Stimulated activated CD8-positive, alpha-beta memory T cell treated with anti-CD3 and anti-CD28 coated beads, Interleukin-12 subunit alpha, Interleukin-12 subunit beta, amount 100 ng/mL, for 24 hours (primary cell): ENCODE measurements around the gene DNAH14.
"Not testable (repeated sequence)": the region's sequence is repeated elsewhere in the genome, so short reads cannot be mapped to it uniquely, and the experiment has no call there.

Experiments used
- DNase-seq: peaks from one replicate; pipeline ENCODE4 v3.0.0-alpha.2; 2020; ENCODE audit errors: extremely low read depth

Gene DNAH14

DNA sequence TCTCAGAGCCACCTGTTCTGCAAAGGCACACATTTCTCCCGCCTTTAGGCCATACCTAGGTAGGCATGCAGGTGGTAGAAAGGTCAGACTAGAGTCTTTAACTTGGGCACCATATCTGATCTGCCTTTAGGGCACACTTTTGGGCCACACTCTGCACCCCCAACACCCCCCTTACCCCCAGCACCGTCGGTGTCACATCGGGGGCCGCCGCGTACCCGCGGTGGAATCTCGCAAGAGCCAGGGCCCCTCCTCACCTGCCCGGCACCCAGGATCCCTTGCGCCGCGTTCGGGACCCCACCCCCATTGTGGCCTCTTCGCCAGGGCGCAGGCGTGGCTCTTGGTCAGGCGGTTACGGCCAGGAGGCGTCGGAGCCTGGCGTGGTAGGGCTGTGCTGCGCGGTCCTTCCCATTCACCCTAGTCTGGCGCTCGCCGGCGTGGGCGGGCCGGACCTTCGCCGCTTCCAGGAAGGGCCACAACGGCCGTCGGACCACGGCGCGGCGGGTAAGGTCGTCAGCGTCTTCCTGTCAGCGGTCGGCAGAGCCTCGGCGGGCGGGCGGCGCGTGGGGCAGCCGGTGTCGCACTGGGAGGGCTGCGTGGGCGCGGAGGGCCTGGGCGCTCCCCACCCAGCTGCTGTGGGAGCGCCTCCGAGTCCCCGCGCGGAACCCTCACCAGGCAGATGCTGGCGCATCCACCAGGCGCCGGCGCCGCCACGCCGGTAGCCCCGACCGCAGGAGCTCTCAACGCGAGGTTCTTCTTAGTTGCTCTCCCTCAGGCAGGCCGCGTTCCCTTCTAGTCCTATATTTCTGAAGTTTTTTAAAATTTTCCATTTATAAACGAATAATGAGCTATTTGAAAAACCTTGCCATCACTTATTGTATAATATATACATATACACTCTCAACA is at the start of gene DNAH14:
DNAH14 (plus strand) TSS at position 341 of the 903 bp plus-strand sequence. CDS start 23,028 bp downstream, outside the sequence.
- DNase-seq: no peak

DNA sequence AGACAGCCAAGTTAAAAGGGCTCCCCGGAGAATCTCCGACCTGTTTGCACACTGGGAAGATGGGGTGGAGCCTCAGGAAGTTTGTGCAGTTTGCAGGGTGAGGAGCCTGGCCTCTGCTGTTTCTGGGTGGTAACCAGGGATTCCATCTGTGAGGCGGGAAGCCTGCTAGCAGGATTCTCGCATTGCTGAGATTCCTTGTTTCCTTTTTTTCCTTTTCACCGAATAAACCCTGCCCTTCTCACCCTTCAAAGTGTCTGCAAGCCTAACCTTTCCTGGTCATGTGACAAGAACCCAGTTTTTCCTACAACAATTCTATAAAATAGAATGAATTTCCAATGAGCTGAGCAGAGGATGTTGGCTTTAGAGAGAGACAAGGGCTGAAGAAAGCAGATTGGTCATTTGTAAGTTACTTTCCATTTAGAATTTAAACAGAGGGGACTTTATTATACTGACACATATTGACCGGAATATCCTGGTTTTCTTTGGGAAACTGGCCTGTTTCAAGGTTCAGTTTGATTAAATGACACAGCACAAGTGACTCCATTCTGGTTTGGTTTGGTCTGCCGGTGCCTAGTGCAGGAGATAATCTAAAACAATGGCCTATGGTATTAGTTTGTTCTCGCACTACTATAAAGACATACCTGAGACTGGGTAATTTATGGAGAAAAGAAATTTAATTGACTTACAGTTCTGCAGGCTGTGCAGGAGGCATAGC is 48.7 kb upstream of the DNAH14 start:
- DNase-seq: no peak

DNA sequence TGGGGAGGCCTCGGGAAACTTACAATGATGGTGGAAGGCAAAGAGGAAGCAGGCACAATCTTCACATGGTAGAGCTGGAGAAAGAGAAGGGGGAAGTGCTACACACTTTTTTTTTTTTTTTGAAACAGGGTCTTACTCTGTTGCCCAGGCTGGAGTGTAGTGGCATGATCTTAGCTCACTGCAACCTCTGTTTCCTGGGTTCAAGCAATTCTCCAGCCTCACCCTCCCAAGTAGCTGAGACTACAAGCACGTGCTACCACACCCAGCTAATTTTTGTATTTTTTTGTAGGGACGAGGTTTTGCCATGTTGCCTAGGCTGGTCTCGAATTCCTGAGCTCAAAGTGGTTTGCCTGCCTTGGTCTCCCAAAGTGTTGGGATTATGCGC is 48.2 kb upstream of the DNAH14 start:
- not testable (repeated sequence) for DNase-seq

DNA sequence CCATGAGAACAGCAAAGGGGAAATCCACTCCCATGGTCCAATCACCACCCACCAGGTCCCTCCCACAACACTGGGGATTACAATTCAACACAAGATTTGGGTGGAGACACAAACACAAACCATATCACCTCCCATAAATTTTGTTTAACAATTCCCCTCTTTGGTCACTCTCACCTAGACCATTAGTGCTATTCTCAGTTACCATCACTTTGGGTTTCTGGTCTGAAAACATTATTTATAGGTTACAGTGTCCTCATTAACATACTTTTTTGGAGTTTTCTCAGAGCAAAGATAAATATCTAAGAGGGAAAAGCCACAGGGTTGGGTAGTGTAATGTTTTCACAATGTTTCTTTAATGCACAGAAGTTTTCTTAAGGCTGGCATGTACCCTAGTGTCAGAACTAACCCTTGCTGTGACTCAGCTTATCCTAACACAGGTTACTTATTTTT is 47.7 kb upstream of the DNAH14 start:
- no peak for DNase-seq

DNA sequence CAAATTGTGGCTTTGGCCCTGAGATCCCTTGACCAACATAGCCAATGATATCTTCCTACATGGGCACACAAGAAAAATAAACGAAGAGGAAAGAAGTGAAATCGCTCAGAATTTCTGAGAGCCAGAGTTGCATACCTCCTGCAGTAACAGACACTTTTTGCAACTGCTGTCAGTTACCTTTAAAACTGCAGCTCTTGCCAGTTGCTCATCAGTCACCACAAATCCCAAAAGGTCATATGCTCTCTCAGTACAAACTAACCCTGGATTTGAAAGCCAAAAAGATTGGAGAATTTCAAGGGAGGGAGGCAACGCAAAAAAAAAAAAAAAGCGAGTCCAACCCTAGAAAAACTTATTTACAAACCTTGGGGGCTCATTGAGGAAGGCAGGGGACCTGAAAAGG is 47.2 kb upstream of the DNAH14 start:
- DNase-seq: no peak

DNA sequence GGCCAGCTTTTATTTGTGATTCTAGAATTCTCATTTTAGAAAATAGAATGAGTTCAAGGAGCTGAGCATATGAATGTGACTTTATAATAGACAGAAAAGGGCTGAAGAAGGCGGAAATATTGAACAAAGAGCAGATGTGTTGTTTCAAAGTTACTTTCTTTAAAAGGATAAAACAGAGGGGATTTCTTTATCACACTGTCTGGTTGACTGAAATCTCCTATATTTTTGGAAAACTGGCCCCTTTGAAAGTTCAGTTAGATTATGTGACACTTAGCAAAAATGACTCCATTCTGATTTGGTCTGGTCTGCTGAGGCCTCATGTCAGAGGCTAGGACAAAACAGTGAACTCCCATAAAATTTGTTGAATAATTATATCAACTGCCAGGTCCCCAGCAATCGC is 46.4 kb upstream of the DNAH14 start:
- no peak for DNase-seq

DNA sequence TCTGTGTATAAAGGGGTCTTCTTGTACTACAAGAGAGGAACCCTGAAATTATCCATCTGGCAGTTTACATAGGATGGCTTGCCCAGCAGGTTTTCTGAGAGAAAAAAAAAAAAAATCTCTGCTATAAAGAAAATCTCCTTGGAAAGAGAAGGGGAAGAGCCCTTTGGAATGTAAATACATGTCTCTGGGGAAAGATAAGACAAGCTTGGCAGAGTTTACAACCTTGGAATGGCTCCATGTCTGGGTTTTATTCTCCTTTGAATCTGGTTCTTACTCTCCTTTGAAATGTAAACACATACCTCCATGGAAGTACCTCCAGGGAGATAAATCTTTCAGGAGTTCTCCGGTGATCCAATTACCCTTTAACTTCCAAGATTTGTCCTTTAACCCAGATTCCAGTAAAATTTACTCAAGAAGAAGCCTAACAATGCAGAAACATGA is 45.1 kb upstream of the DNAH14 start:
- no peak for DNase-seq

DNA sequence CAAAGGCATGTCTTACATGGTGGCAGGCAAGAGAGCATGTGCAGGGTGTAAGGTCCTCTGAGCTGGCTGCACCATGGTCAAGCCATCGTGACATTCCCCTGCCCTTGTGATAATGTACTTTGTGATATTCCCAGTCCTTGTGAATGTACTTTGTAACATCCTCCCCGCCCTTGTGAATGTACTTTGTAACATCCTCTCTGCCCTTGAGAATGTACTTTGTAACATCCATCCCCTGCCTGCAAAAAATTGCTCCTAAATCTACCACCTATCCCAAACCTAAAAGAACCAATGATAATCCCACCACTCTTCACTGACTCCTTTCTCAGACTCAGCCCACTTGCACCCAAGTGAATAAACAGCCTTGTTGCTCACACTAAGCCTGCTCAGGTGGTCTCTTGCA is 44.1 kb upstream of the DNAH14 start:
- not testable (repeated sequence) for DNase-seq

DNA sequence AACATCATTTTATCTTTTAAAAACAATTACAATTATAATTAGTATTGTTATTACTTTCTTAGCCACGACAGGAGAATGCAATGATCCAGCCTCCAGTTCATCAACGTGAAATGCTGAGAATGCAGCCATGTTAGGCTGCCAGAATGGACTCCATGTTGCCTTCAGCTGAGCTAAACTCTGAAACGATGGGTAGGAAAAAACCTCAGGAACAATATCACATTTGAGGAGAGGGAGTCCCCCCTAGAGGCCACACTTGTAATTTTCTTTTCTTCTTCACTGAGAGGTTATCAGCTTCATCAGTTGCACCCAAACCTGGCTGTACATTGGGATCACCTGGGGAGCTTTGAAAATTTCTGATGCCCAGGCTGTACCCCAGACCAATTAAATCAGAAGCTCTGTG is 34.6 kb upstream of the DNAH14 start:
- DNase-seq: no peak

DNA sequence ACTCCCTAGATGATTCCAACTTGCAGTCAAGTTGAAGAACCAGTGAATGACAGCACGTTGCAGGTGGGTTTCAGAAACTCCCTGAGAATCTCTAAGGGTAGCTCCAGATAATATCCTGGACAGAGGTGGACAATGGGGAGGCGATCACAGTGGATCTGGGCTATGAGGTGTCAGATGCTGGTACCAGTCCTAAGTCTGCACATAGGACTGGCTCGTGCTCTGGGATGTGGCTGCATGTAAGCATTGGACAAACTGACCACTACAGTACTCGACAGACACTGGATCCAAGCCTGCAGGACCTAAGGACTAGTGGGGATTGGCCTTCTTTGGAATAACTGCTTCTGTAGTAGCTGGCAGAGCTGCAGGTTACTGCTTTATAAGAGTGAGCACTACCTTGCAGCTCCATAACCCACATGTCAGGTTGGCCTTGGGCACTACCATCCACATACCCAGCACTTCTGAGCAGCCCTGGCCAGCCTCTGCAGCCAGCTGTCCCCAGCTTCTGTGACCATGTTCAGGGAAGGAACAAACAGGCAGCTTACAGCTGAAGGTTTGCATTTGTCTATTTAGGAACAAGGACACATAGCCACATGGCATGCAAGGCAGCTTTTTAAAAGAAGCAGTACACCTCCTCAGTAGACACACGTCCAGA is 33.2 kb upstream of the DNAH14 start:
- no peak for DNase-seq

DNA sequence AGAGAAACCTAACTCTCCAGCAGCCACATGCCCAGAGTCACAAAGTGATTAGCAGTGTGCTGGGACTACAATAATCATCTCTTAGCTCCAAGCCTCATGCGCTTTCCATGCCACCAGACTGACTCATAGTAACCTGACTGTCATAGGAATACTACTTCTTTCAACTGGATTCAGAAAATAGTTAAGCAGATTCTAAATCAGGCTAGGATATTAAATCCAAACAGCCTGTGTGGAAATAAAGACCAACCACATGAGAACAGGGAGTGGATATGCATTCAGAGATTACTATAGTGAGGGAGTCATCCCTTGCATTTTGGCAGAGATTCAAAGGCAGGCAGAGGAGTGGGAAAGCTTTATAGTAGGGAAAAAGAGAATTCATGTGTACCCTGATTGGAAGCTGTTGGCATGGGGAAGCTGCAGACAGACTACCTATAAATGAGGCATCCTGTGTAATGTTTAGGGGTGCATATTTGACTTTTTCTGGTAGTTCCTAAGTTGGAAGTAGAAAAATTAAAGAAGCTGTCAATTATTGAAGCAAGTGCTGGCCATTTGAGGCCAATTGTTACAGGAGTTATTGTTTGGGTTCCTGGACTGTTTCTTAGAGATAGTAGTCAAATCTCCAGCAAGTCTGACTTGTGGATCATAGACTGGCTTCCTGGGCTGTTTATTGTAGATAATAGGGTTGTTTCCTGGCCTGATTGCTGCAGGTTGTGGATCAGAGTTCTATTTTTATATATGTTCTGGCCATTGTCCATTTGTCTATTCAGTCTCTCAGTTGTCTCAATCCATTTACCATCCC is 31.7 kb upstream of the DNAH14 start:
- no peak for DNase-seq

DNA sequence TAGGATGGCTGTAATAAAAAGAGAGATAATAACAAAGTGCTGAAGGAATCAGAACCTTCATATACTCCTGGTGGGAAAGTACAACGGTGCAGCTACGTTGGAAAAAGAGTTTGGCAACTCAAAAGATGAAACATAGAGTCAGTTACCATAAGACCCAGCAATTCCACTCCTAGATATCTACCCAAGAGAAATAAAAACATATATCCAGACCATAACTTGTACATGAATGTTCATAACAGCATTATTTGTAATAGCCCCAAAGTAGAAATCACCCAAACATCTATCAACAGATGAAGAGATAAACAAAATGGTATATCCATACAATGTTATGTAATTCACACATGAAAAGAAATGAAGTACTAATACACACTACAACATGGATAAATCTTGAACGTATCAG is 30.5 kb upstream of the DNAH14 start:
- no peak for DNase-seq

DNA sequence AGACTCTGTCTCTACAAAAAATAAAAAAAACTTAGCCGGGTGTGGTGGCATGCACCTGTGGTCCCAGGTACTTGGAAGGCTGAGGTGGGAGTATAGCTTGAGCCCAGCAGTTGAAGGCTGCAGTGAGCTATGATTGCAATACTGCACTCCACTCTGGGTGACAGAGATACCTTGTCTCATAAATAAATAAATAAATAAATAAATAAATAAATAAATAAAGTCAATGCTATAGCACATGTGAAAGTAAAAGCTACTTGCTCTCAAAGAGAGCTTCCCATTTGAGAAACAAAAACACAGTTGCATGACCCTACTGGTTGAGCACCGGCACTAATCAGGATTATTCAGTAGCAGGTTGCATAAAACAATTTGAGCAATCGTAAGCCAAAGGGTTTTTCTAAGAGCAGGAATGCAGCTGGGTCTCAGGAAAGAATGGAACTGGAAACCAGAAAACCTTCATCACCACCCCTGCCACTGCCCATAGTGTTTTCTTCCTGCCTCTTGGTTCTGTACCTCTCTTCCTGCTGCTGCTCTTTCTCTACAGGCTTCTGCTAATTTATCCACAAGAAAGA is 29.3 kb upstream of the DNAH14 start:
- DNase-seq: no peak

DNA sequence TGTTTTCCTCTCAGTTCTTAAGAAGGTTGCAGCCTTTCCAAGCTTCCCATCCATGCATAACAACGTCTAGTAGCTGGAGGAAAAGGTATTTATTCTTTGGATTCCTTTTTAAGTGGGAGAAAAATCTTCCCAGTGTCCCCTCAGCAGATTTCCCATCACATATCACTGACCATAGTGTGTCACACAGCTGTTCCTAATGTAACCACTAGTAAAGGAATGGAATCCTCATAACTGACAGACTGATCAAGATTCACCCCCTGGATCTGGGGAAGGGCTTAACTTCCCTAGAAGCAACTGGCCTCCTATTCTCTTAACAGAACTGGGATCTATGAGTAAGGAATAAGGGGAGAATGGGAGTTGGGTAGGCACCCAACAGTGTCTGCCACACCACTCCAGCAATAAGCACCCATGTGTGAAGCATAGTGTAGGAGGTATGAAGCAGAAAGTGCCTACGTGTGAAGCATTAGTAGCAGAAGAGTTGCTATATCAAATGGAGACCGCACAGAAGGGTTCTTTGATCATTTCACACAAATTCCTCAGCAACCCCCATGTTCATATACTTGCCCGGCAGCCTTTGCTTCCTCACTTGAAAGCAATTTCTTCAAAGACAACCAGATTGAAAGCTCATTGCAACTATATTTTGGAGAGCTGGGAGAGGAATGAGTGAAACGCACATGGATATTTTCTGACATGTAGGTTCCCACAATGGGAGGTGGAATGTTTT is 28.2 kb upstream of the DNAH14 start:
- DNase-seq: no peak

DNA sequence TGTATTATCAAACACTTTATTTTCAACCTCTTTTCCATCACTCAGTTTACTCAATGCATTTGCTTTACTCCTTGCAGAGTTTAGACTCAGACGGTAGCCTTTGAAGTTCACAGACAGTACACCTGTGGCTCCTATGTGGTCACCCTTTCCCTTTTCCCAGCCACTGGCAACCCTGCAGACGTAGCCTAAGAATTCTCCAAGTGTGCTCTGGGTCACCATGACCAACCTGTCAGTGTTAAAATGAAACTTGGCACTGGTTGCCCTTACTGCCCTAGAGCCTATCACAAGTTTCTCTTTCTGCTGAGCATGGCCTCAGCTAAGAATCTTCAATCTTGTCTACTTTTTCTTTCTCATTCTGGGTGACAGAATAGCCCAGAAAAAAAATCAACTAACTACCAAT is 25.5 kb upstream of the DNAH14 start:
- DNase-seq: no peak

DNA sequence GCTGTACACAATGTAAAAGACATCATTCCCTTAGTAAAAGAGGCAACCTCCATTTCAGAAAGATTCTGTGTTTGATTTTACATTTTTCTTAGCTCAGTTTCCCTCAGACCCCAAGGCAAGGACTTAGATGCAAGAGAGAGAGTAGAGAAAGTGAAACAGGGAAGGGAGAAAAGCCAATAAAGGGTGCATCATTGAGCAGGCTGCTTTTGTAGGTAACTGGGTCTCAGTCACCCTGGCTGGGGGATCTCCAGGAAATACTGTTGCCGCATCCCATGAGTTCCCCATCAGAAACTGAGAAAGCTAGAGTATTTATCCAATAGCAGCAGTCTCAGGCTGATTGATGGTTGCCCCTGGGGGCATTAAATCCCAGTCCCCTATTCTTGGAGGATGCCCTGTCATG is 23.1 kb upstream of the DNAH14 start:
- DNase-seq: no peak

DNA sequence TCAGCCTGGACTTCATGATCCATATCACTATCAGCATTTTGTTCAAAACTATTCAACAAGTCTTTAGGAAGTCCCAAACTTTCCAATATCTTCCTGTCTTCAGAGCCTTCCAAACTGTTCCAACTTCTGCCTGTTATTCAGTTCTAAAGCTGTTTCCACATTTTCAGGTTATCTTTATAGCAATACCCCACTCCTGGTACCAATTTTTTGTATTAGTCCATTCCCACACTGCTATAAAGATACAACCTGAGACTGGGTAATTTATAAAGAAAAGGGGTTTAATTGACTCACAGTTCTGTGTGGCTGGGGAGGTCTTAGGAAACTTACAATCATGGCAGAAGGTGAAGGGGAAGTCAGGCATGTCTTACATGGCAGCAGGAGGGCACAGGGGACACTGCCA is 18.3 kb upstream of the DNAH14 start:
- DNase-seq: no peak

DNA sequence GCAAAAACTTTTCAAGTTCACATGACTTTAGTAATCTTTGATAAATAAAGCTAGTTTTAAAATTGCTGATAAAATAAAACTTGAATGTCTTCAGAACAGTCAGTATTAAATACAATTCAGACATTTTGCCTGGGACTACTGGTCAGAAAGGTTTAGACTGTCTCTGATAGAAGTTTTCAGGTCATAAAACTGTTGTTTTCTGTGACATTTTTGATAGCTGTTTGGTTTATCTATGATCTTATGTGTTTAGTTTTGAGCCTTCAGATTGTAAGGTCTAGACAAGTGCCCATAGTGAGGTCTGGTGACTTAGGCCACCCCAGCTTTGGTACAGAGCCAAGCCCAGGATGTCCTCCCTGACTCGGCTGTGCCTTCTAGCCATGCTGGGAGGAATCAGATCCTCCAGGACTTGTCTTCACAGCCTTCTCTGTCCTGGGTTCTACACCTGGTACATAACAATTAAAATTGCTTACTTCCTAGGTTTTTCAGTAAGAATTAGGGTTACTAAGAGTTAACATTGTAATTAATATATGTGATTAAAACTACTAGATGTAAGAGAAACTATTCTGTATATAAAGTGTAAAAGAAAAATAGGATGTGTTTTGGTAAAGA is 15.1 kb upstream of the DNAH14 start:
- no peak for DNase-seq

DNA sequence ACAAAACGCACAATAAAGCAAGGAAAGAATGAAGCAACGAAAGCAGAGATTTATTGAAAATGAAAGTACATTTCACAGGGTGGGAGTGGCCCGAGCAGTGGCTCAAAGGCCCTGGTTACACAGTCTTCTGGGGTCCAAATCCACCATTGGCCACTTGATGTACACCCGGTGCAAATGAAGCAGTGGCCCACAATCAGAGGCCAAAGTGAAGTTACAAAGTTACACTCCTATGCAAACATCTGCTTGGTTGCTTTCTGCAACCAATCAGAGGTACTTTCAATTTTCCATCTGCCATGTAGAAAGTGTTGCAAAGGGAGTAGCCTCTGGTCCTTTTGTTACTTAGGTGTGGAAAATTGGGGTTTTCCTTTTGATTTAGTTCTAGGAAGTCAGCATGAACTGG is 10.0 kb upstream of the DNAH14 start:
- no peak for DNase-seq

DNA sequence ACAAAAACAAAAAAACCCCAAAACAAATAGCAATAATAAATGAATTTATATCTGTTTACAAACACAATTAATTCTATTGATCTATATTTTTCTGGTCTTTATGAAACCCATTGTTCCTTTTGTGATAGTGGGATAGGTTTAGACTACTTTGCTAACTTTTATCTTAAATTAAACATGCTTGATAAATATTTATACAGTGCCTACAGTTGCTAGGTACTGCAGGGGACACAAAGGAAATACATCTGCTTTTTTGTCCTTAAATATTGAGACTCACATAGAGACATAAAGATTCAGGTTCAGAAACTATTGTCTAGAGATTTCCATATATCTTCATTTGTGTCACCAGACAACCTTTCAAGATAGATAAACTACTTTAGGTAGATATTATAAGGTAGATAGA is 8.5 kb upstream of the DNAH14 start:
- DNase-seq: no peak
